GM12874 (cell line): Measurements from ENCODE around the gene ERC1.

Experiments used
- TF ChIP-seq, protein P1 (sequence below): IDR thresholded peaks from 2 replicates; pipeline ENCODE4 v1.5.1; 2011; ENCODE audit warnings: low read depth, mild to moderate bottlenecking, control low read depth, low read length, moderate library complexity; ENCODE audit not compliant: insufficient read depth

ERC1 gene

DNA sequence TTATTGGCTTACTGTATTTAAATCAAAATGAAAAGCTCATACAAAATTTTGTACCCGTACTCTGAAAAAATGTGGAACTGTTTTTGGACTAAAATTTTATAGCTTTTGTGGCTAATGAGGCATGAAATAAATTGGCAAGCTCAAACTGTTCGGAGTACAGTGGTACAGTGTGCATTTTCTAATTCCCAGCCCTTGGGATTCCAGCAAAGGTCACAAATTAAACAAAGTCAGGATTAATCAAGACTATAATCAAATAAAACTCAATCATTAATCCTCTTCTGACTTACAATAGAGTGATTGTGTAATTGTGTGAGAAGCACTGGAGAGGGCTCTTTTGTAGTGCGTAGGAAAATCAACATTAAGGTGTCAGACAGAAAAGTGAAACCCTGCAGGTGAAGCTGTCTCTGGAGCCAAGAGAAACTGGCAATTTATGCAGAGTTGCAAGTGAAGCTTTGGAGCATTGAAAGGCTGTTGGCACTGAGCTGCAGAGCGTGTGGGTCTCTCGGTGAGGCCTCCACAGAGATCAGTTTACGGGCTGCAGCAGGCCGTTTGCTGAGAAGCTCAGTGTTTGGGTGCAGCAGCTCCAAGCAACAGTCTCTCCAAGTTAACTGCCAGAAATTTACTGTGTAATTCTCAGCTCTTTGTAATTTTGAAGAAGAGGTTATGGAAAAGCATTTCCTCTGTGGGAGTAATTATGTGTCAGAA lies 327.5 kb downstream of the ERC1 start:
- TF ChIP-seq, protein P1, sequence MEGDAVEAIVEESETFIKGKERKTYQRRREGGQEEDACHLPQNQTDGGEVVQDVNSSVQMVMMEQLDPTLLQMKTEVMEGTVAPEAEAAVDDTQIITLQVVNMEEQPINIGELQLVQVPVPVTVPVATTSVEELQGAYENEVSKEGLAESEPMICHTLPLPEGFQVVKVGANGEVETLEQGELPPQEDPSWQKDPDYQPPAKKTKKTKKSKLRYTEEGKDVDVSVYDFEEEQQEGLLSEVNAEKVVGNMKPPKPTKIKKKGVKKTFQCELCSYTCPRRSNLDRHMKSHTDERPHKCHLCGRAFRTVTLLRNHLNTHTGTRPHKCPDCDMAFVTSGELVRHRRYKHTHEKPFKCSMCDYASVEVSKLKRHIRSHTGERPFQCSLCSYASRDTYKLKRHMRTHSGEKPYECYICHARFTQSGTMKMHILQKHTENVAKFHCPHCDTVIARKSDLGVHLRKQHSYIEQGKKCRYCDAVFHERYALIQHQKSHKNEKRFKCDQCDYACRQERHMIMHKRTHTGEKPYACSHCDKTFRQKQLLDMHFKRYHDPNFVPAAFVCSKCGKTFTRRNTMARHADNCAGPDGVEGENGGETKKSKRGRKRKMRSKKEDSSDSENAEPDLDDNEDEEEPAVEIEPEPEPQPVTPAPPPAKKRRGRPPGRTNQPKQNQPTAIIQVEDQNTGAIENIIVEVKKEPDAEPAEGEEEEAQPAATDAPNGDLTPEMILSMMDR = no peak

- TF ChIP-seq, protein P1 = no peak
These were observed 328.2 kb downstream of the ERC1 start for GRCh38 chr12:1319212-1319611.

DNA sequence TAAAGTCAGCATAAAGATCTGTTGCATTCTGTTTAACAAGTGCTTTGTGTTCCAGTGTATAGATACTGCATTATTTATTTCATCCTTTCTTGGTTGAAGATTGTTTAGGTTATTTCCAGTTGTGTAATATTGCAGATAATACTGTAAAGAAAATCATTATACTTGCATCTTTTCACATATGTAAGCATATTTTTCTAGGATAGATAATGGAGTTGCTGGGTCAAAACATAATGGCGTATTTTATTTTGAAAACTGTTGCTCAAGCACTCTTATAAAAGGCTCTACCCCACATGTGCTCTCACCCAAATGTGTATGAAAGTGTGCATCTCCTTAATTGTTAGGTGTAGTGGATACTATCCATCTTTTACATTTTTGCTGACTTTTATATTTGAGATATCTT lies 329.0 kb downstream of the ERC1 start:
- TF ChIP-seq, protein P1 = no peak

GRCh38 chr12:1322821-1323220 lies 331.8 kb downstream of the ERC1 start:
- TF ChIP-seq, protein P1 = no peak

DNA sequence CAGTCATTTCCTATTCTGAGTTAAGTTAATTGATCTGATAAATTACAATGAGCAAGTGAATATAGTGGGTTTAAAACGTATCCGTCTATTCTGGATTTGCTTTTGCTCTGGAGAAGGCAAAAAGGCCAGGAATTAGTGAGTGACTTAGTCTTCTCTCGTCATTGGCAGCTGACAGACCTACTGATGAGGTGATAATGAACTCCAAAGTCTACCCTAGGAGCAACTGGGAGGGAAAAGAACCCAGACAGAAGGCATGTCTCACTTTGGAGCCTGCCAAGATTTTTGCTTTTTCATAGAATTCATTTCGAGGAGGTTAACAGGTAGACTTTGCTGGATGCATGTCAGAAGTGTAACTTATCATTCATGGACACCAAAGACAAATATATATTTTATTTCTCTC lies 333.1 kb downstream of the ERC1 start:
- TF ChIP-seq, protein P1 = no peak

- TF ChIP-seq, protein P1 = no peak
These were observed 333.9 kb downstream of the ERC1 start for GRCh38 chr12:1324910-1325309.

GRCh38 chr12:1325666-1326065 lies 334.6 kb downstream of the ERC1 start:
- TF ChIP-seq, protein P1 = no peak

DNA sequence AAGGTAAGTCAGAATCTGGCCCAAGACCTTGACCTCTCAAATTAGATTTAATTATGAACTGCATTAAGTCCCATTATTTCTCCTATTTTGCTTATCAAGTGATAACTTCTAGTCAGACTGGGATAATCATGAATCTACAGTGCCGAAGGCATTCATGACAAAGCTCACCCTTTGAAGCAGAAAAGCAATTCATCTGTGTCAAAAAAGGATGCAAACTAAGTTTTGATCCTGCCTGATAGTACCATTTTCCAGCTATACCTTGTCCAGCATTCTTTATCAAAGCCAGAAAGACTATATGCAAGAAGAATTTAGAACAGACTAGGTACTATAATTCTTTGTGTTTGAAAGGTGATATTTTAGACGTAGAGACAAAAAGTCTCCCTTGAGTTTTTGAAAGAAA lies 335.2 kb downstream of the ERC1 start:
- TF ChIP-seq, protein P1 = no peak
